Osteoblast (primary cell): ENCODE data around the gene DOK3. TPM values are rescaled to one million over a fixed set of nuclear protein-coding genes. Genes with fewer than 3 reads are reported as not detected.

Experiments
- DNase-seq: peaks from one replicate; pipeline ENCODE4 v3.0.0; 2011; ENCODE audit warnings: low spot score, mixed read lengths; ENCODE audit not compliant: insufficient read length; ENCODE audit errors: missing footprints
- H2AFZ ChIP-seq: 2 replicates; pipeline ENCODE4 v1.6.0; 2011; ENCODE audit warnings: mild to moderate bottlenecking, low read length
- H3K27ac ChIP-seq: 2 replicates; pipeline ENCODE4 v1.5.1; 2011; ENCODE audit warnings: mild to moderate bottlenecking, low read depth, low read length, moderate library complexity
- H3K27me3 ChIP-seq: 2 replicates; pipeline ENCODE4 v1.6.0; 2012; ENCODE audit warnings: mild to moderate bottlenecking, control low read depth, inconsistent platforms, low read length, moderate library complexity; ENCODE audit not compliant: insufficient read depth
- H3K36me3 ChIP-seq: 2 replicates; pipeline ENCODE4 v1.5.1; 2011; ENCODE audit warnings: mild to moderate bottlenecking, low read length, control low read depth, moderate library complexity; ENCODE audit not compliant: insufficient read depth
- H3K4me1 ChIP-seq: 2 replicates; pipeline ENCODE4 v1.5.1; 2011; ENCODE audit warnings: mild to moderate bottlenecking, low read length, control low read depth, moderate library complexity; ENCODE audit not compliant: insufficient read depth
- H3K4me2 ChIP-seq: 2 replicates; pipeline ENCODE4 v1.6.0; 2011; ENCODE audit warnings: mild to moderate bottlenecking, low read length; ENCODE audit not compliant: insufficient read depth
- H3K4me3 ChIP-seq: fragments of 200-600 bp; sonication (generic); 3 replicates; pipeline ENCODE4 v1.5.1; 2012; ENCODE audit warnings: mild to moderate bottlenecking, low read length, inconsistent platforms; ENCODE audit not compliant: insufficient read depth
- H3K79me2 ChIP-seq: 2 replicates; pipeline ENCODE4 v1.6.0; 2012; ENCODE audit warnings: mild to moderate bottlenecking, low read length, control low read depth, inconsistent platforms; ENCODE audit not compliant: insufficient read depth
- H3K9me3 ChIP-seq: 2 replicates; pipeline ENCODE4 v1.5.1; 2011; ENCODE audit warnings: low read depth, low read length, control low read depth
- H4K20me1 ChIP-seq: 2 replicates; pipeline ENCODE4 v1.6.0; 2012; ENCODE audit warnings: mild to moderate bottlenecking, low read length, control low read depth; ENCODE audit not compliant: insufficient read depth
- CTCF ChIP-seq: IDR thresholded peaks from 2 replicates; pipeline ENCODE4 v1.5.1; 2011; ENCODE audit warnings: mild to moderate bottlenecking, low read depth, low read length, moderate library complexity; ENCODE audit errors: extremely low read depth
- total RNA-seq: library from RNA; depleted of rRNA; stranded (reverse); fragments of >200 nt; gene quantifications from 2 replicates; pipeline ENCODE4 v1.2.3, GENCODE V29; 2012

DOK3 gene
- total RNA-seq, 1 donor = 1.1 TPM

GRCh38 chr5:177497292-177498012 is 12.2 kb downstream of the DOK3 start, which contains the start of gene PDLIM7:
PDLIM7 (minus strand) TSS chr5:177497604; CDS start chr5:177496512, 1,092 bp downstream.
- no peaks in the 10 kb centered on the region for H3K27me3 ChIP-seq
- TF ChIP-seq CTCF = no peak
- H3K79me2 ChIP-seq = peaks cover 39% of the 10 kb centered on the region
- peaks cover 53% of the 10 kb centered on the region for H3K4me1 ChIP-seq
- peaks cover 39% of the 10 kb centered on the region for H4K20me1 ChIP-seq
- peak; percentile 100 for DNase-seq
- peak within 1 kb of the TSS; percentile 42 for H2AFZ ChIP-seq
- H3K36me3 ChIP-seq = peaks cover 29% of the 10 kb centered on the region
- H3K4me3 ChIP-seq = peak within 1 kb of the TSS; percentile 91
- peak within 1 kb of the TSS; percentile 78 for H3K27ac ChIP-seq
- no peaks in the 10 kb centered on the region for H3K9me3 ChIP-seq
- peak within 1 kb of the TSS; percentile 91 for H3K4me2 ChIP-seq

- TF ChIP-seq CTCF = no peak
- peaks cover 35% of the 10 kb centered on the region for H3K36me3 ChIP-seq
- H3K4me3 ChIP-seq = peak overlapping the region; percentile 91
- no peaks in the 10 kb centered on the region for H3K27me3 ChIP-seq
- H2AFZ ChIP-seq = no peak overlapping the region
- peak overlapping the region; percentile 91 for H3K4me2 ChIP-seq
- peak; percentile 97 for DNase-seq
- no peaks in the 10 kb centered on the region for H3K9me3 ChIP-seq
- peaks cover 54% of the 10 kb centered on the region for H3K4me1 ChIP-seq
- H3K79me2 ChIP-seq = peaks cover 44% of the 10 kb centered on the region
- peak overlapping the region; percentile 78 for H3K27ac ChIP-seq
- H4K20me1 ChIP-seq = peaks cover 45% of the 10 kb centered on the region
These were observed 12.8 kb downstream of the DOK3 start for GRCh38 chr5:177496727-177497291.

DNA sequence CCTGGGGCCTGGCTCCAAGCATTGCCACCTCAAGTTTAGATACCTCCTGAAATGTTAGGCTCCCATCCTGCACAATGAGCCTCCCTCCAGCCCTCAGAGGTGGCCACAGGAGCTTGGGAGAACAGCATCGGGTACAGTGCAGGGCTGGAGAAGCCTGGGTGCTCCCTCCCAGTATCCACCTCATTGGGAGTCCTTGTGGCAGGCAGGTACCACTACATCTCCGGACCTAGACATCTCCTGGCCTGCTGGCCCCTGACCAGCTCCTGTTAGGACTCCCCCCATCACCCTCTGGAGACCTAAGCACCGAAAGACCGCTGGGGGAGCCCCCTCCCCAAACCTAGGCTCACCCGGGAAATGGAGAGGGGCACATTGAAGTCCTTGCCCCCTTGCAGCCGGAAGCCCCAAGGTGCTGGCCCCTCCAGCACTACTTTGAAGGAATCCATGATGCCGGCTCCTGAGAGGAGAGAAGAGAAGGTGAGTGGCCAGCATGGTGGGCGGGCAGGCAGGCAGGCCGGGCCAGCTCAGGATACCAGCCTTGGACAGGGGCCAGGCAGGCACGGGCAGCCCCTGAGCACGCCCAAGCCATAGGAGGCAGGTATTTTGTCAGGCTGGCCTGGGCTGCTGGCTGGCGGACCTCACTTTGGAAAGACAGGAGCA is 13.4 kb downstream of the DOK3 start:
- H3K79me2 ChIP-seq = peaks cover 49% of the 10 kb centered on the region
- DNase-seq = peak; percentile 96
- TF ChIP-seq CTCF = peak; percentile 38
- no peaks in the 10 kb centered on the region for H3K9me3 ChIP-seq
- peak overlapping the region; percentile 78 for H3K27ac ChIP-seq
- no peak overlapping the region for H2AFZ ChIP-seq
- H4K20me1 ChIP-seq = peaks cover 48% of the 10 kb centered on the region
- no peaks in the 10 kb centered on the region for H3K27me3 ChIP-seq
- peak overlapping the region; percentile 91 for H3K4me2 ChIP-seq
- peaks cover 54% of the 10 kb centered on the region for H3K4me1 ChIP-seq
- H3K36me3 ChIP-seq = peaks cover 38% of the 10 kb centered on the region
- peak overlapping the region; percentile 91 for H3K4me3 ChIP-seq
